OCI-LY3 (cell line): ENCODE measurements around the gene PRKCE.

Experiments used
- EZH2phosphoT487 ChIP-seq: fragments of 200-600 bp; shearing (Covaris generic); IDR thresholded peaks from 2 replicates; pipeline ENCODE4 v1.6.1; 2018; ENCODE audit warnings: antibody characterized with exemption, mixed run types, low read depth
- TF ChIP-seq, protein P1 (sequence below): fragments of 200-600, 300-600 bp; sonication (generic); IDR thresholded peaks from 2 replicates; pipeline ENCODE4 v1.5.1; 2014; ENCODE audit warnings: antibody characterized with exemption, low read length, low read depth

DNA sequence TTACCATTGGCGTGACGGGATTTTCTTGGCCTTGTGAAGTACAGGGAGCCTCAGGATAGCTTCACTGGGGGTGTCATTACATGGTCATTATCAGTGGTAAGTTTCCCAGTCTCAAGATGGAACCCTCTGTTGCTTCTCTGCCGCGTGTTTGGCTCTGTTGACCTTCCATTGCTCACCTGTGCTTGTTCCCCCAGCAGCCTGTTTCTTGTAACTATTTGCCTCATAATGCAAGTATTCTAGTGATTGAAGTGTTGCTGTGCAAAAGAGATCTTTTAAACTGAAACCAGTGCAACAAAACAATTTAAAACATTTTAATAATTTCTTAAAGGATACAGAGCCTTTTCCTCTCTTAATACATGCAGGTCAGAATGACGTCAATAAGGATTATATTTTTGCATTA lies 24.6 kb downstream of the PRKCE start:
- TF ChIP-seq, protein P1, sequence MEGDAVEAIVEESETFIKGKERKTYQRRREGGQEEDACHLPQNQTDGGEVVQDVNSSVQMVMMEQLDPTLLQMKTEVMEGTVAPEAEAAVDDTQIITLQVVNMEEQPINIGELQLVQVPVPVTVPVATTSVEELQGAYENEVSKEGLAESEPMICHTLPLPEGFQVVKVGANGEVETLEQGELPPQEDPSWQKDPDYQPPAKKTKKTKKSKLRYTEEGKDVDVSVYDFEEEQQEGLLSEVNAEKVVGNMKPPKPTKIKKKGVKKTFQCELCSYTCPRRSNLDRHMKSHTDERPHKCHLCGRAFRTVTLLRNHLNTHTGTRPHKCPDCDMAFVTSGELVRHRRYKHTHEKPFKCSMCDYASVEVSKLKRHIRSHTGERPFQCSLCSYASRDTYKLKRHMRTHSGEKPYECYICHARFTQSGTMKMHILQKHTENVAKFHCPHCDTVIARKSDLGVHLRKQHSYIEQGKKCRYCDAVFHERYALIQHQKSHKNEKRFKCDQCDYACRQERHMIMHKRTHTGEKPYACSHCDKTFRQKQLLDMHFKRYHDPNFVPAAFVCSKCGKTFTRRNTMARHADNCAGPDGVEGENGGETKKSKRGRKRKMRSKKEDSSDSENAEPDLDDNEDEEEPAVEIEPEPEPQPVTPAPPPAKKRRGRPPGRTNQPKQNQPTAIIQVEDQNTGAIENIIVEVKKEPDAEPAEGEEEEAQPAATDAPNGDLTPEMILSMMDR = no peak
- no peak for TF ChIP-seq EZH2phosphoT487
